Neural cell (in vitro differentiated cells): ENCODE measurements around the gene NR1H4. TPM values are rescaled to one million over a fixed set of nuclear protein-coding genes. Genes with fewer than 3 reads are reported as not detected.
"Not testable (repeated sequence)": the region's sequence is repeated elsewhere in the genome, so short reads cannot be mapped to it uniquely, and the experiment has no call there.

Source experiments
- H2AFZ ChIP-seq: fragments of 200-600, 300-800 bp; sonication (generic), shearing (Covaris generic); 2 replicates; pipeline ENCODE4 v1.6.0; 2014; ENCODE audit warnings: low read depth, mild to moderate bottlenecking, antibody characterized with exemption, low read length, moderate library complexity
- H3F3A ChIP-seq: fragments of 200-600 bp; shearing (Covaris generic); 2 replicates; pipeline ENCODE4 v1.6.1; 2016; ENCODE audit warnings: mild to moderate bottlenecking, moderate library complexity, mixed read lengths, antibody characterized with exemption, low read length; ENCODE audit not compliant: insufficient read depth, poor library complexity, severe bottlenecking
- H3K27ac ChIP-seq: fragments of 200-600, 300-800 bp; sonication (generic), shearing (Covaris generic); 2 replicates; pipeline ENCODE4 v1.5.1; 2014; ENCODE audit warnings: mild to moderate bottlenecking, low read length, moderate library complexity
- H3K27me3 ChIP-seq: fragments of 300-800, 200-600 bp; sonication (generic), shearing (Covaris generic); 2 replicates; pipeline ENCODE4 v1.6.0; 2014; ENCODE audit warnings: mild to moderate bottlenecking, low read depth, low read length, moderate library complexity; ENCODE audit not compliant: insufficient read depth
- H3K36me3 ChIP-seq: fragments of 300-800, 200-600 bp; sonication (generic), shearing (Covaris generic); 2 replicates; pipeline ENCODE4 v1.5.1; 2014; ENCODE audit warnings: mild to moderate bottlenecking, antibody characterized with exemption, low read length, moderate library complexity; ENCODE audit not compliant: insufficient read depth
- H3K4me2 ChIP-seq: fragments of 300-800, 200-600 bp; sonication (generic), shearing (Covaris generic); 2 replicates; pipeline ENCODE4 v1.6.0; 2014; ENCODE audit warnings: mild to moderate bottlenecking, low read length
- H3K4me3 ChIP-seq: fragments of 300-800, 200-600 bp; sonication (generic), shearing (Covaris generic); 2 replicates; pipeline ENCODE4 v1.5.1; 2014; ENCODE audit warnings: mild to moderate bottlenecking, low read length, moderate library complexity
- H3K79me2 ChIP-seq: fragments of 200-600 bp; shearing (Covaris generic); replicated peaks from 2 replicates; pipeline ENCODE4 v1.6.0; 2014; ENCODE audit warnings: mild to moderate bottlenecking, low read length, moderate library complexity; ENCODE audit not compliant: insufficient read depth
- H3K9ac ChIP-seq: fragments of 300-800, 200-600 bp; sonication (generic), shearing (Covaris generic); 2 replicates; pipeline ENCODE4 v1.6.1; 2016; ENCODE audit warnings: mild to moderate bottlenecking, low read length, mixed read lengths
- H3K9me2 ChIP-seq: fragments of 200-600 bp; shearing (Covaris generic); 2 replicates; pipeline ENCODE4 v1.6.1; 2016; ENCODE audit warnings: mild to moderate bottlenecking, low read length, mixed read lengths; ENCODE audit not compliant: insufficient read depth
- H3K9me3 ChIP-seq: fragments of 200-600, 300-800 bp; sonication (generic), shearing (Covaris generic); 2 replicates; pipeline ENCODE4 v1.6.1; 2016; ENCODE audit warnings: mild to moderate bottlenecking, mixed run types, low read length, moderate library complexity, mixed read lengths
- H4K20me1 ChIP-seq: fragments of 200-600 bp; shearing (Covaris generic); 2 replicates; pipeline ENCODE4 v1.6.1; 2016; ENCODE audit warnings: mild to moderate bottlenecking, mixed run types; ENCODE audit not compliant: insufficient read depth
- CTCF ChIP-seq: fragments of 450-650 bp; IDR thresholded peaks from 2 replicates; pipeline ENCODE4 v1.5.1; 2014; ENCODE audit warnings: antibody characterized with exemption, mild to moderate bottlenecking, moderate library complexity; ENCODE audit not compliant: poor library complexity, severe bottlenecking
- EP300 ChIP-seq: fragments of 450-650 bp; conservative IDR thresholded peaks from 2 replicates; pipeline ENCODE4 v1.6.1; 2014; ENCODE audit warnings: antibody characterized with exemption, mild to moderate bottlenecking, moderate library complexity; ENCODE audit not compliant: poor library complexity, severe bottlenecking
- EZH2 ChIP-seq: fragments of 200-600, 300-800 bp; shearing (Covaris generic), sonication (generic); IDR thresholded peaks from 2 replicates; pipeline ENCODE4 v1.6.1; 2014; ENCODE audit warnings: antibody characterized with exemption, low read length, borderline replicate concordance, mild to moderate bottlenecking; ENCODE audit not compliant: insufficient read depth, poor library complexity, severe bottlenecking
- MXI1 ChIP-seq: fragments of 450-650 bp; conservative IDR thresholded peaks from 2 replicates; pipeline ENCODE4 v1.6.1; 2014; ENCODE audit warnings: antibody characterized with exemption, mild to moderate bottlenecking; ENCODE audit not compliant: poor library complexity, severe bottlenecking
- POLR2AphosphoS5 ChIP-seq: IDR thresholded peaks from 2 replicates; pipeline ENCODE4 v1.6.1; 2012
- RAD21 ChIP-seq: fragments of 450-650 bp; conservative IDR thresholded peaks from 2 replicates; pipeline ENCODE4 v1.6.1; 2014; ENCODE audit warnings: antibody characterized with exemption, mild to moderate bottlenecking, moderate library complexity
- REST ChIP-seq: IDR thresholded peaks from 2 replicates; pipeline ENCODE4 v1.6.1; 2012; ENCODE audit warnings: borderline replicate concordance
- SMC3 ChIP-seq: fragments of 450-650 bp; conservative IDR thresholded peaks from 2 replicates; pipeline ENCODE4 v1.6.1; 2014; ENCODE audit warnings: antibody characterized with exemption, mild to moderate bottlenecking, moderate library complexity; ENCODE audit not compliant: poor library complexity
- TAF1 ChIP-seq: IDR thresholded peaks from 2 replicates; pipeline ENCODE4 v1.6.1; 2012; ENCODE audit warnings: low read depth
- polyA plus RNA-seq: library from polyadenylated mRNA; depleted of rRNA; stranded (reverse); fragments of >200 nt; gene quantifications from 2 replicates; pipeline ENCODE4 v1.2.3, GENCODE V29; 2014

NR1H4 gene
- polyA plus RNA-seq, 1 donor from 2014 or later: not detected

GRCh38 chr12:100601626-100602025, 128.0 kb downstream of the NR1H4 start:
- no peak for TF ChIP-seq SMC3
- no peak for TF ChIP-seq EP300
- TF ChIP-seq EZH2: no peak
- TF ChIP-seq MXI1: no peak
- no peak for TF ChIP-seq POLR2AphosphoS5
- no peak for TF ChIP-seq CTCF
- no peak for TF ChIP-seq RAD21
- no peaks in the 10 kb centered on the region for H3K9me3 ChIP-seq
- no peaks in the 10 kb centered on the region for H3K79me2 ChIP-seq
- H3K4me3 ChIP-seq: no peak overlapping the region
- no peaks in the 10 kb centered on the region for H3F3A ChIP-seq
- H3K27ac ChIP-seq: no peak overlapping the region
- no peaks in the 10 kb centered on the region for H3K9me2 ChIP-seq
- H3K9ac ChIP-seq: no peak overlapping the region
- H4K20me1 ChIP-seq: no peaks in the 10 kb centered on the region
- no peaks in the 10 kb centered on the region for H3K36me3 ChIP-seq
- no peaks in the 10 kb centered on the region for H3K27me3 ChIP-seq
- H2AFZ ChIP-seq: no peak overlapping the region
- H3K4me2 ChIP-seq: no peak overlapping the region

- not testable (repeated sequence) for H4K20me1 ChIP-seq, H3K79me2 ChIP-seq, H3K9me2 ChIP-seq, H3K4me2 ChIP-seq, H3K4me3 ChIP-seq, H3K36me3 ChIP-seq, H3K27ac ChIP-seq, H3F3A ChIP-seq, H3K27me3 ChIP-seq, H3K9me3 ChIP-seq, H2AFZ ChIP-seq, H3K9ac ChIP-seq
Observed at GRCh38 chr12:100602997-100603396, 129.3 kb downstream of the NR1H4 start.

GRCh38 chr12:100608776-100609175, 135.1 kb downstream of the NR1H4 start:
- Histone ChIP-seq H3K9me3 (no peaks in the 10 kb centered on the region), H3K36me3 (no peaks in the 10 kb centered on the region), H3K4me2 (no peak overlapping the region), H3K9me2 (no peaks in the 10 kb centered on the region), H3K27ac (no peak overlapping the region), H3K9ac (no peak overlapping the region), H3K4me3 (no peak overlapping the region), H3K79me2 (no peaks in the 10 kb centered on the region), H4K20me1 (no peaks in the 10 kb centered on the region), H3K27me3 (no peaks in the 10 kb centered on the region), H2AFZ (no peak overlapping the region), H3F3A (no peaks in the 10 kb centered on the region)
- TF ChIP-seq MXI1: no peak
- no peak for TF ChIP-seq EZH2
- TF ChIP-seq EP300: no peak
- TF ChIP-seq SMC3: no peak
- TF ChIP-seq POLR2AphosphoS5: no peak
- no peak for TF ChIP-seq TAF1
- TF ChIP-seq CTCF: no peak
- no peak for TF ChIP-seq REST
- TF ChIP-seq RAD21: no peak
